SHP77 treated with DMSO at 0.1 percent for 48 hours (cell line): ENCODE data around the gene PTER.

Source experiments
- DNase-seq: peaks from one replicate; lab custom pipeline; 2025; lab: John Stamatoyannopoulos, UW

Gene PTER

DNA sequence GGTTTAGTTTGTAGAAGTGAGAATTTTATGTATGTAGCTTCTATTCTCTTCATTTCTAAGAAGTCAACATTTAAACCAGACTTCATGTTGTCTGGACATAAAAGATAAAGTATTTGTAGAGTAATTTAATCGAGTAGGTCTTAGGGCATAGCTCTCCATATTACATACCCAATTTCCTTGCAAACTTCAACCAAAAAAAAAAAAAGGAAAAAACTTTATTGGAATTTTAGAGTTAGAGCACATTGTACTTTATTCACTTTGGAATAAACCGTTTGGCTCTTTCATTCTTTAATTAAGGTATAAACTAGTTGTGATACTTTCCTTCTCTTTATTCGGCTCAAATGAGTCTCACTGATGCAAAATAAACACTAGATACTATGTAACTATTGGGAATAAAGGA, 36.0 kb downstream of the PTER start:
- no peak for DNase-seq

DNA sequence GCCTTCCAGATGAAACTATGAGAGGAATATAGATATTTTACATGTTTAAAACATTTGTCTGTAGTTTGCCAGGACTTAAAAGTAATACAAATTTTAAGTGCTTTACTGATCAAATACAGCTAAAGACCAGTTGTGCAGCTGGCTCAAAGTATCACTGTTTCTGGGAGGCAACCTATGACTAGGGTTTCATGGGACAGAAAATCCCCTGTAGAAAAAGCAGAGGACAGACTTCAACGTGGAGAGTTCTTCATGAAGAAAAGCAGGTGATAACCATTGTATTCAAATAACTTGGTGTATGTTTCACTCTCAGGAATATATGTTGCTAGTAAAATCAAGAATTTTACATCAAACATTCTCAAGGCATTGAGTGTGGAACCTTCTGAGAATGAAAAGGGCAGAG, 40.9 kb downstream of the PTER start:
- no peak for DNase-seq

- DNase-seq, result no peak
These were observed 42.0 kb downstream of the PTER start for GRCh38 chr10:16478801-16479200.

- no peak for DNase-seq
These were observed 44.4 kb downstream of the PTER start for GRCh38 chr10:16481052-16481728.

DNA sequence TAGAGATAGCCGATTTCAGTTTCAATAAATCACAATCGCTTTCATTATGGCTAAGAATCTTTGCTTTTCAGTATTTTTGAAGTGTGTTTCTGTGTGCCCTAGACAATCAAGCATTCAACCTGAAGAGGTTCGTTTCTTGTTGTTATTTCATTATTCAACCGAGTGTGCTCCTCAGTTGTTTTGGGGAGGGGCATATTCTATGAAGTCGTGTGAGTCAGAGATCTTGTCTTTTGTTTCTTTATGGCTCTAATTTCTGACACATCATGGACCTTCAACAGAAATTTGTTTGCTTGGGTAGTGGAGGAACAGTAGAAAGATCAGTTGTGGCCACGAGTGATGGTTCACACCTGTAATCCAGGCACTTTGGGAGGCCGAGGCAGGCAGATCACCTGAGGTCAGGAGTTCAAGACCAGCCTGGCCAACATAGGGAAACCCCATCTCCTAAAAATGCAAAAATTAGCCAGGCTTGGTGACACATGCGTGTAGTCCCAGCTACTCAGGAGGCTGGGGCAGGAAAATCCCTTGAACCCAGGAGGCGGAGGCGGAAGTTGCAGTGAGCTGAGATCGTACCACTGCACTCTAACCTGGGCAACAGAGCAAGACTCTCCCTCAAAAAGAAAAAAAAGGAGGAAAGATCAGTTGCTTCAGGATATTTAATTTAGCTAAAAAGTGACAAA, 46.6 kb downstream of the PTER start:
- no peak for DNase-seq

DNA sequence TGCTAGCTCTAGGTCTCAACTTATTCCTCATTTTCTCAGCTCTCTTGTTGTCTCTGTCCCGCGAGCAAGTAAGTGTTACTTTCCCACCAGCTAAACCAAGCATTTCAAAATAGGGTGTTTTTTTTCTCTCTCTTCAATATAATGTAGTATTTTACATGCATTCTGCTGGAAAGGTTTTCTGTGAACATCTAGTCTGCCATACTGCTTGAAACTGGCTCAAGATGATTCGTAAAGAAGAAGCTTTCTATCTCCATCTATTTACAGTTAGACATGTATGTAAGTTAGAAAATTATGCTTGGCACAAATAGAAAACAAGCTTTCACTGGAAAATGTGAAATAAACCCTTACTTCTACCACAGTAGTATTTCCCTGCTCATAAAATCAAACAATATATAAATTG, 53.7 kb downstream of the PTER start:
- no peak for DNase-seq

GRCh38 chr10:16491933-16492332, 55.1 kb downstream of the PTER start:
- DNase-seq, result no peak

DNA sequence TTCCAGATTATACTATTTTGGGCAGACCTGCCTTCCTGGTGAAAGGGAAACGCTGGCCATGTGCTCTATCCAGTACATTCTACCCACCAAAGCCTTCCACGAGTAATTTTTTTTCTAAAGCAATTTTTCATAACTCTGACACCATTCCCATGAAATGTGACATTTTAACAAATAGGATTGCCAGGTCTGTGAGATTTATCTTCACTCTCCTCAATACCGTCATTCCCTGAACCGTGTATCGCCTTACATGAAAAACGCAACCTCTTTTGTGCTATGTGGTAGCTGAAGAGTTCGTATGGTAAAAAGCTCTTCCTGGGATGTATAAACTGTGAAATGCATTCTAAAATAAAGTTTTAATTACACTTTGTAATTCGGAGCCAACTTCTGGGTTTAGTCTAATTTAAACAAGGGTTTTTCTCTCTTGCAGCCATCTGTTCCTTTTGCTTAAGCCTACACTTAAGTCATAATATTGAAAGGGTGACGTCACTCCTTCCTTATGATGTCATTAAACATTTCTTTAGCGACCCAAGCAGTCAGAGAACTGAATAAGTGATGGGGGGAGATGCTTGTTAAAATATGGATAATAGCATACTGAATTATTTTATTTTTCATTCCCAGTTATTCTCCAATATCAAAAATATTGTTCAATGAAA, 57.2 kb downstream of the PTER start:
- no peak for DNase-seq

DNA sequence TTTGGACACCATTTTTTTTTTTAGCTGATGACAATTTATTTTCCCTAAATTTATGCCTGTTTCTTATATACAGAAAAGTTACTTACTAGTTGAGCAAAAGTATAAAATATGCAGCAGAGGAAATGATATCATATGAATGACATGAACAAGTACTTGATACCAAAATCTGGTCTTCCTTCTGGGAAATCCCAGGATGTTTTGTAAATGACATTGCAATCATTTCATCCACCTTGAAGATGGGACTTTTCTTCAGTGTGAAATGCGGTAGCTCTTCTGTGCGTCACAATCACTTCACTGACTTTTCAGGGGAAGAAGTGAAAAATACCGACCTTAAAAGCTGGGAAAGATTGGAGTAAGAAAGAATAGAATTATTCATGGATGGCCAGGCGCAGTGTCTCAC, 61.1 kb downstream of the PTER start:
- no peak for DNase-seq

- DNase-seq, result no peak
These were observed 68.4 kb downstream of the PTER start for GRCh38 chr10:16505161-16505560.

- DNase-seq, result no peak
These were observed 73.2 kb downstream of the PTER start for GRCh38 chr10:16509996-16510395.

- DNase-seq, result no peak
These were observed 74.0 kb downstream of the PTER start for GRCh38 chr10:16510843-16511242.

GRCh38 chr10:16518822-16519221, 82.0 kb downstream of the PTER start:
- DNase-seq, result no peak

DNA sequence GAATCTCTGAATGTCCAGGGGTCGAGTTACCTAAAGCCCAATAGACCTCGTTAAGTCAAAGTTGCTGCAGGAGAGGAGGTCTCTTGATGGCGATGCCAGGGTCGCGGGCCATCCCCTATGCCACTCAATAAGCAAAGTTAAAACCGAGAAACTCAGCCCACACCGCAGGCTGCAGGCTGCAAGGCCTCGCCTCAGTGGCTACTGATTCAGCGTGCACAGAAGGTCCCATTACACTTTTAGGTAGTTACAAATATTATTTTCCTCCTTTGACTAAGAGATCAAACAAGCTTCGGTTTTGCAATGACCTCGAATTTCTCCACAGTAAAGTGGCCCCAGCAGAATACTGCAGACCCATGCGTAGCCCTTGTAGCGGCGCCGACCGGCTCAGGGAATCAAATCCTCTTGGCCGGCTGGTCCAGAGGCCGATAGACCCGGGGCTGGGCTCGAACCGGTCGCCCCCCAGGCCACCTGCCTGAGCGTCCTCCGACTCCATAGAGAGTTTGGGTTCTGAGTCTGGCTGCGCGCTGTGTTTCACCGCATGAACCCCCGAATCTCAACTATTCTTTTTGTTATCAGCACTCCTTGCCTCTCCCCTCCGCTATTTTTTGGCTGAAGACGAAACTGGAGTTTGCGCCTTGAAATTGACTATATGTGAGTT, 82.6 kb downstream of the PTER start:
- no peak for DNase-seq

GRCh38 chr10:16519908-16520861, 83.4 kb downstream of the PTER start:
- DNase-seq, result no peak

DNA sequence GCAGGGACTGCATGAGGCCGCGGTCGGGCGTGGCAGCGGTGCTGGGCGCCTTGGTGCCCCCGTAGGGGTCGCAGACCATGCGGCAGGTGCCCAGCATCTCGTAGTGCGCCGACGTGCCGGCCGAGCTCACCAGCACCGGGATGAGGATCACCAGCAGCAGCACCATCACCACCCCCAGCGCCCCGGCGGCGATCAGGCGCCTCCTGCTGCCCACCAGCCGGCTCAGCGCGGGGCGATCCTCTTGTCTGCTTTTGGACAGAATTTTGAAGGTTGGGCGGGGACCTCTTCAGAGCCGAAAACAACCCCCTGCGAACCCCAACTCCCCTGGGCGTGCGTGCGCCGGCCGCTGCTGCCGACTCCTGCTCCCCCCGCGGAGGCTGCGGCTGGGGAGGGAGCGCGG, 84.1 kb downstream of the PTER start:
- no peak for DNase-seq

DNA sequence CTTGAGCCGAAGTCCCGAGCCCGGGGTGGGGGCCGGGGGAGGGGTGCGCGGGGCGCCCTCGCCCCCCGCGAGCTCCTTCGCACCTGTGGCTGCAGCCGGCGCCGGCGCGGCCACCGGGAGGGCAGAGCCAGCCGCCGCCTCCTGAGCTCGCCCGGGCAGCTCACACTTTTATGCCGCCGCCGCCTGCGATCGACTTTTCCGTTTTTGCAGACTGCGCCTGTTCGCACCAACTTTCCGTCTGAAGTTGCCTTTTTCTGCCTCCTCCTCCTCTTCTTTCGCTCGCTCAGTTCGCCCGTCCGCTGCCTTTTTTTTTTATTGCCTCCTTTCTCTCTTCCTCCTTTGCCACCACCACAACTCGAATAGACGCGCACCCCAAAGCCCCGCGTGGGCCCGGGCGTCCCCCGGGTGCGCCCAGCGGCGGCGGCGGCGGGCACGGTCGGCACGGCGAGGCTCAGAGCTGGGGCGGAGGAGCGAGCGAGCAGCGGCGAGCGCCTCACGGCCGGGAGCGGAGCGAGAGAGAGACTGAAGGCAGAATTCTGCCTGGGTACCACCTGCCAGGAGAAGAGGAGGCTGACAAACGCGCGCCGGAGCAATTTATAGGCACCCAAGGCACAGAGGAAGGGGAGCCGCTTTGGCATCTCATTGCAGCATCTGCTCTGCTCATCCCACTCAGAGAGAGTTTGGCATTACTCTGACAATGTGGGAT, 84.7 kb downstream of the PTER start, which contains the start of gene C1QL3:
Gene C1QL3 (minus strand): TSS at position 569 of the 706 bp plus-strand sequence. CDS start 814 bp downstream, outside the sequence.
- no peak for DNase-seq

DNA sequence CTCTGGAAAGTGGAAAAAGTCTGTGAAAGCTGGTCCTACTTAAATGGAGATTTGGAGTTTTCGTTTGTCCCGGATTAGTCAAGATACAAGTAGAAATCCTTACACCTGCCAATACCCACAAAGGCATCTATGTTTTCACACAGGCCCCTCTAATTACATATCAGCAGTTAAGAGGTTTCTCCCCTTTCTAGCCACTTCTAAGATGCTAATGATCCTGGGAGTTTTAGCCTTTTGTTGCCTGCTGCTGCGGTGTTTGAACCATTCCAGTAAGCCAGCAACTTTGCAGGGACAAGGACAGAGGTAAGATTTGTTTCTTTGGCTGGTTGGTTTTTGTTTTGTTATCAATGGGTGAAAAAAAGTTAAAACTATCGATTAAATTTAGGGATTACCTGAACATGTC, 90.6 kb downstream of the PTER start:
- DNase-seq, result no peak

- DNase-seq, result no peak
These were observed 93.0 kb downstream of the PTER start for GRCh38 chr10:16529853-16530252.

DNA sequence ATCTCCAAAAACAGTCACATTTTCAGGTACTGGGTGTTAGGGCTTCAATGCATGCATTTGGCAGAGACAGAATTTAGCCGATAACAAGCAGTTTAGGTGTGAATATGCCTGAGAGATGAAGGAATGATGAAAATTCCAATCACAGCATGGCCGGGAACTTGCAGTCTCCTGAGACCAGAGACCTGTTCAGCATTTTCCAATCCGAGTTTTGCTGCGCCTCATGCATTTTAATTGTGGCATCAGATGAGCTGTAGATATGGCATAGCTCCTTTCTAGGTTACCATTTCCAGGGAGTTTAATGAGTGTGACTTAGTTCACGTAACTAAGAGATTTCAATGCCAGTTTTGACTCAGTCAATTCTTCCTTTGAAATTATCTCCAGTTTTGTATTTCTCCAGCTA, 99.3 kb downstream of the PTER start:
- no peak for DNase-seq

DNA sequence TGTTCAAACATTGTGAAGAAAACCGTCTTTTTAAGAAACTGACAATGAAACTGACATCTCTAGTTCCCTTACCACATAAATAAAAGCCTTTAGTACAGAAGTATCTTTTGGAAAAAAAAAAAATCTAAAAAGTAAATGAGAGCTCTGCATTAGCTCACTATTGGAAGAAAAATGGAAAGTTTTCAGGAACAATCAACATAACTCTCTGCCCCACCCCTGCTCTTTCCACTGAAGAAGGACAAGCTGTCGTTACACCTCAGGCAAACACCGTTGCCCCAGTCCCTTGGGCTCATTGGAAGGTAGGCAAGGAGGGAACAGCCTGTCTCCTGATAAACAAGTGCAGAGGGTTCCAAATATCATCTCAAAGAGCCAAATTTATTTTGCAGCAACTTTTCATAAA, 107.3 kb downstream of the PTER start:
- DNase-seq, result no peak
